GM21529 (cell line): ENCODE measurements around the gene DNAJC7.
"Not testable (repeated sequence)": the region's sequence is repeated elsewhere in the genome, so short reads cannot be mapped to it uniquely, and the experiment has no call there.

Experiments used
- ATAC-seq: cut with Tn5 transposase; IDR thresholded peaks from one replicate; pipeline ENCODE4 v1.9.1; 2021; ENCODE audit not compliant: unreplicated experiment

Gene DNAJC7

DNA sequence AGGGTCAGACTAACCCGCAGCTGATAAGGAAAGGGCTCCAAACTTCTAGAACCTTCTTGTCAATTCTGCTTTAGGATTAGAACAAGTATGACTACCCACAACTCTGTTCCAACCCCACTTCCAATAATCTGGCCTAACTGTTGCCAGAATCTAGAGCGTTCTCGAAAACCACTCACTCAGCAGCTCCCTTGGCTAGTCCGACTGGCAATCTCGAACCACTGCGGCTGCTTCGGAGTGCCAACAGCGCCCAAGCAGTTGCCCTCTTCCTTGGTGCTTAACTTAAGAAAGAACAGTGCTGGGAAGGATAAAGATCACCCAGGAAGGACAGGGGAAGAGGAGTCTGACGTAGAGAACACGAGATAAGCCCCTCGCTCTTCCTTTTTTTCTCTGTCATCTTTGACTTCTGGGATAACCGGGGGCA, 818 bp downstream of the DNAJC7 start:
- no peak for ATAC-seq

DNA sequence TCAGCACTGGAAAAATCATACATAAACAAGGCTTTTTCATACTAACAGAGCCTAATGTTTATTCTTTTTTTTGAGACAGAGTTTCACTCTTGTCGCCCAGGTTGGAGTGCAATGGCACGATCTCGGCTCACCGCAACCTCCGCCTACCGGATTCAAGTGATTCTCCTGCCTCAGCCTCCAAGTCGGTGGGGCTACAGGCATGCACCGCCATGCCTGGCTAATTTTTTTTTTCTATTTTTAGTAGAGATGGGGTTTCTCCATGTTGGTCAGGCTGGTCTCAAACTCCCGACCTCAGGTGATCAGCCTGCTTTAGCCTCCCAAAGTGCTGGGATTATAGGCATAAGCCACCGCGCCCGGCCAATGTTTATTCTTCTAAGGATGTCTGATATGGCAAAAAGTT, 3.5 kb downstream of the DNAJC7 start:
- not testable (repeated sequence) for ATAC-seq

DNA sequence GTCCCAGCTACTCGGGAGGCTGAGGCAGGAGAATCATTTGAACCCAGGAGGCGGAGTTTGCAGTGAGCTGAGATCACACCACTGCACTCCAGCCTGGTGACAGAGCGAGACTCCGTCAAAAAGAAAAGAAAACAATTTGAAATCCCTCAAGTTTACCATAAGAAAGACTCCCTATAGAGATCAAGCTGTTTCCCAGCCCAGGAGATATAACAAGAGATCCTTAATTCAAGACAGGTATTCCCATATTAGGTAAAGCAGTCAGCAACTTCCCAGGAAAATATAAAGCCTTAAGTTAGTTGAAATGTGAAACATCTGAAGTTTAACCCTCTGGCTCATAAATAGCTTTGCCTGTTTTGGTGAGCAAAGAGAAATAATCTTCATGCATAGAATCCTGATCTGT, 4.9 kb downstream of the DNAJC7 start:
- not testable (repeated sequence) for ATAC-seq

DNA sequence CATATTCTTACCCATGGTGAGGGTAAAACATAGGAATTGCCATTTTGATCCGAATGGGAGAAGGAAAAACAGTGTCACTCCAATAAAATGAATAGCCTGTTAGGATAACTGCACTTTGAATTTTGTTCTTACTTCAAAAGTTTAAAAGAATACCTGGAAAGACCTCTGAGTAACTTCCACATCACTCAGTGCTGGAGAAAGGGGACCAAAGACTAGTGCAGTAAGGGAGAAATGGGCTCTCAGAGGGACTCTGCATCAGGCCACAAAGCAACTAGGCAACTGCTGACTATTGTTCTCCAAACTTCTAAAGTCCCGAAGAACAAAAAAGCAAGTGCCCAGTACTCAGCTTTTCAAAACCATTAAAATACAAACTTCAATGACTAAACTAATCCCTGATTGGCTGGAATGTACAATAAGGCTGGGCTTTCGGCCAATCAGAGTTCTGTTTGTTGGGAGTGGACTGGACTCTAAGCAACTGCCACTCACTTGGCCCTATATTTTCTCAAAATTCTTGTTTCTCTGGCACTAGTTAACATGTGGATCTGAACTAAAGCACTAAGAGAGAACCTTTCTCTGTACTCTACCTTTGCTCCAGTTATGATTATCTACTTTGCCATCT, 6.2 kb downstream of the DNAJC7 start:
- ATAC-seq = no peak

DNA sequence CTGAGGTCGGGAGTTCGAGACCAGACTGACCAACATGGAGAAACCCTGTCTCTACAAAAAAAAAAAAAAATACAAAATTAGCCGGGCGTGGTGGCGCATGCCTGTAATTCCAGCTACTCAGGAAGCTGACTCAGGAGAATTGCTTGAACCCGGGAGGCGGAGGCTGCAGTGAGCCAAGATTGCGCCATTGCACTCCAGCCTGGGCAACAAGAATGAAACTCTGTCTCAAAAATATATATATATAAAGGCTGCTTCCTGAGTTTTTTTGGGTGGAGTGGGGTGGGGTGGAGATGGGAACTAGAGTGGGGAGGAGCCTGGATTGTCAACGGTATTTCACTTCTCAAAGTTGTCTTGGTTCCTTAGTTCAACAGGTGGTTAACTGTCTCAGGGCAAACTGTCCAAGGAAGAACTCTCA, 7.0 kb downstream of the DNAJC7 start:
- ATAC-seq = not testable (repeated sequence)

DNA sequence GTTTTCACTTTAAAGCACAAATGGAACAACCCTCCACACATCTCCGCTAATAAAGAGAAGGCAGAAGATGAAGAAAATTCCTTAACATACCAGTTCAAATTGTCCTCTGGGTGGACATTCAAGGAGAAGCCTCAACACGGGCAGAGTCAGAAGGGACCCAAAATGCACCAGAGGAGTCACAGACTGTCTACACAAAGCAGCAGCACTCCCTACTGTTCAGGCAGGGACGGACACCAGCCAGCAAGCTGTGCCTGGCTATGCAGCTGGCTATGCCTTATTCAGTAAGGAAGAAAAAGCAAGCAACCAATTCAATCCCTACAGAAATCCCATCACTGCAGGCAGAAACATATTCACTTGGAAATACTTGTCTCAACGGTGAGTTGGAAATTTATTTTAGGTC, 8.1 kb downstream of the DNAJC7 start:
- ATAC-seq = no peak

DNA sequence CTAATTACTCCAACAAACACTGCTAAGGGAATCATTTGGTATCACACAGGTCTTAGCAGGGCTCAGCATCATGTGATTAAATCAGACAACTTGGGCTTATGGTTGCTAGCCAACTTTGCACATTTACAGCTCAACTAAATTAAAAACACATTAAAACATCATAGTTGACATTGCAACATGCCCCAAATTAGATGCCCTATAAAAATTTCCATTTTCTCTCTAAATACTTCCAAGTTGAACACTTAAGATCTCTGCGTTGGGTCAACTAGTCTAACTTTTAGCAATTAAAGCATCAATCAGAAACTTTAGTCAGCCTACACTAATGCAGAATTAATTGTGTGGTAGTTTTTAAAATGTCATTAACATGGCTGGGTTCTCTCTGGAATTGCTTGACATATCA, 12.1 kb downstream of the DNAJC7 start:
- no peak for ATAC-seq

DNA sequence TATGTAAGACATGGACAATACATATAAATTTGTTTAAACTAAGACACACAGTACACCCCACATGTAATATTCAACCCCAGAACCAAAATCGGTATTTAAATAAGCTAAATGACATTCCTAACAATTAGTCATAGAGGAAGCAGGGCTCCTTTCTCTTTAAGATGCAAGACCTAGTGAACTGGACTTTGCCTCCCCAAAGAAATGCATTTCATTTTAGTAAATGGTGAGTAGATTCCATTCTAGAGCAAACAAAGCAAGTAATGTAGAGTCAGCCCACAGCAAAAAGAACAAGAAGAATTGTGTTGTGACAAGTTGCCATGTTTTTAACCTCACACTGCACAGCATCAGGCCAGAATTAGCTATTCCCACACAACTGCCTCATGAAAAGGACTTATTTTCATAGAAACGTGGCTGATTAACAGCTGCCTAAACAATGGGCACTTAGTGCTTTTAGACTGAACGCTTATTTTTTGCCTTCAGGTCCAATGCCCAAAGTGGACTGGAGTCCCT, 14.4 kb downstream of the DNAJC7 start:
- no peak for ATAC-seq

DNA sequence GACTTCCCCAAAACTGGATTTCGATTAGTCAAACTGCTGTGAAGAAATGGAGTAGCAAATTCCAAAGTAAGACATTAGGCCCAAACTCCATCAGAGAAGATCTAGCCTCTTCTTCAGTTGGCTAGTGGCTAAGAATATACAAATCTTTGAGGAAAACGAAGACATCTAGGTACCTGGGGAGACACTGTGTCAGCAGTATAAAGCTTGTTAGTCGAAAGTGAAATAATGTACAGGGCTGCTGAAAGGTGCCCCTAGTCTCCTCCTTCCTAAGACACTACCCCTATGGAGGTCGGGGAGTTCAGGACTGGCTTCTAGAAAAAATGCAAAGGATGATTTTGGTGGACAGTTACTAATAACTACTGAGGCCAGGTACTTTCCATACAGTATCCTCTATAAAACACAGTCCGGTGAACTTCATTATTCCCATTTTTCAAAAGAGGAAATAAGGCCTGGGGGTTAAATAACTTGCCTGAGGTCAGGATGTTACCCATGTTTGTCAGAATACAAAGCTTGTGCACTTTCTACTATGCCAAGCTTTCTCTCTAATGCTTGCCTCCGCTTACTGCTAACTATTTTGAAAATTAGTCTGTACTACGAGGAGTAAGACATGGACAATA, 15.0 kb downstream of the DNAJC7 start:
- no peak for ATAC-seq

DNA sequence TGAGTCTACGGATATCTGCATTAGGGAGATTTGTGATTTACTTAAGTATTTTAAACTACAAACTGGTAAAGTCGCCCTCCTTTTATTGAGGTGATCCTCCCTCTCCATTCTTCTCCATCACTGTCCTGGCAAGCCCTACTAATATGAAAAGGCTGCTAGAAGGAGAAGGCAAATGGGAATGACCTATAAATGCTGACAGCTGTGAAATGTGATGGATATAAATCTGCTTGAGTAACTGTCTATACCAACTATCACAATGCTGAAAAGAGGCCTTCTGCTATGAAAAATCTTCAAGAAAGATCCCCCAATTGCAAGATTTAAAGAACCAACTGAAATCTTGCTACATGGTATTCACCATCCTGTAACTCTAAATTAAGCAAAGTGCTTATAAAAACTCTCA, 15.5 kb downstream of the DNAJC7 start:
- no peak for ATAC-seq

DNA sequence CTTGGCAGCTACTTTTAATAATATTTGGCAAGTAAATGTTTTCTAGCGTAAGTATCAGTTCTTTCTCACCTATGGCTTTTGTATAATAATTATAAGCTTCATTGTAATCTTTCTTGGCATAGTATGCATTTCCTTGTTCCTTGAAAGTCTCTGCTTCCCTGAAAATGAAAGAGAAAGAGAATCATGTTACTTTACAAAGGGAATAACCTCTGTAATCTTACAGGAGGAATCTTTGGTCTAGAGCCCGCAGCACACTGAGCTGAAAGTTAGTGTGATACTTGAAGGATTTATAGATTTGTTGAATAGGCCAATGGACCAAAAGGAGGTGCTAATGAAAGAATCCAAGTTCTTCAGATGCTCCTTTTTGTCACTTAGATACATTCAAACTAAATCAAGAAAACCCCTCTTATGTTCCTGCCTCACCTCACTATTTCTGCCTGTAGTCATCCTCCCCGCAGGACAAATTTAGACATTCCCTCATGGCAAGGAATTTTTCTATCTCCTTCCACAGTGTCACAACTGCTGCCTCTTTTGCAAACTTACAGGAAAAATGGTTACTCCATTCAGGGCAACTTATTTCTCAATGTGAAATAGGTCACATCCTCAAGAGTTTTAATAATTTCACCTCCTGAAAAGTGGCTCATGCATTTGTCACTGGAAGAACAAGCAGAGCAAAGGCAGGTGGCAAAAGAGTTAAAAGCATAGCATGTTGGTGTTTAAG, 16.7 kb downstream of the DNAJC7 start:
- no peak for ATAC-seq

DNA sequence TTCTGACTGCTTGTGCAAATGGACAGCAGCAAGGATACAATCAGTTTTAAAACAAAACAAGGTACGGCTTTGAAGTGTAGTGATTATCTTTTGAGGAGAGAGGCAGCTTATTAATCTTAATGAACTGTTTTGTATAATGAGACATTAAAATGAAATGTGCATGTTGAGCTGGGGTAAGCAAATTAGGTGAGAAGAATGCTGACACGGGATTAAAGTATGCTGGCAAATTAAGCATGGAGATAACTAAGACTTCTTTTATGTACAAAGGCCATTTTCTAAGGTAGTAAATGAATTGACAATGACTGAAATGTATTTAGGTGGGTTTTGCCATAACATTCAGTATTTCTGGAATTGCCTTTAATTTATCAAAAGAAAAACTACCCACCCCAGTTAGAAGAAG, 18.7 kb downstream of the DNAJC7 start:
- ATAC-seq = no peak

DNA sequence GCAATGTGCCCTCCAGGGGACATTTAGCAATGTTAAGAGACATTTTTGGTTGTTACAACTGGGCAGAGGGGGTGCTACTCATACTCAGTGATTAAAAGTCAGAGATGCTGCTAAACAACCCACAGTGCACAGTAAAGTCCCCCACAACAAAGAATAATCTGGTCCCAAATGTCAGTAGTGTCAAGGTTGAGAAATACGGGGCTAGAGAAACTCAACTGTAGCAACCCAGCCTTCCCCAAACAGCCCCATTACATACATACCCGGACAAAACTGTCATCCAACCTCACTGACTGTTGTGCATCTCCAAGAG, 20.4 kb downstream of the DNAJC7 start:
- ATAC-seq = no peak

DNA sequence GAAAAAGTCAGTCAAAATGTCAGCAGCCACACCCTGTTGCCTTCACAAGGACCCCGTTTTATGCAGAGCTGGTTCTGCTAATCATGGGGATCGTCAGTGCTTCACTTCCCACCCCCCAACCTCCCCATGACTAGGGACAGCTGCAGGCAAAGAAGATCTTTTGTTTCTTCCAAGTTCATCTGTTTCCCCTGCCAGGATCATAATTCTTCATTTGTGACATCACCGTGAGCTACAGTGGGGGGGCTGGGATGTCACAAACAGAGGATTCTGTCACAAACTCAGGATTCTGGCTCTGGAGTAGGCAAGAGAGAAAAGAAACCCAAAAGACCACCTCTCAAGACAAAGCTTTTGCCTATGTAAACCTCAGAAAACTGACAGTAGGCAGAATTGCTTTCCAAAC, 24.7 kb downstream of the DNAJC7 start:
- no peak for ATAC-seq

DNA sequence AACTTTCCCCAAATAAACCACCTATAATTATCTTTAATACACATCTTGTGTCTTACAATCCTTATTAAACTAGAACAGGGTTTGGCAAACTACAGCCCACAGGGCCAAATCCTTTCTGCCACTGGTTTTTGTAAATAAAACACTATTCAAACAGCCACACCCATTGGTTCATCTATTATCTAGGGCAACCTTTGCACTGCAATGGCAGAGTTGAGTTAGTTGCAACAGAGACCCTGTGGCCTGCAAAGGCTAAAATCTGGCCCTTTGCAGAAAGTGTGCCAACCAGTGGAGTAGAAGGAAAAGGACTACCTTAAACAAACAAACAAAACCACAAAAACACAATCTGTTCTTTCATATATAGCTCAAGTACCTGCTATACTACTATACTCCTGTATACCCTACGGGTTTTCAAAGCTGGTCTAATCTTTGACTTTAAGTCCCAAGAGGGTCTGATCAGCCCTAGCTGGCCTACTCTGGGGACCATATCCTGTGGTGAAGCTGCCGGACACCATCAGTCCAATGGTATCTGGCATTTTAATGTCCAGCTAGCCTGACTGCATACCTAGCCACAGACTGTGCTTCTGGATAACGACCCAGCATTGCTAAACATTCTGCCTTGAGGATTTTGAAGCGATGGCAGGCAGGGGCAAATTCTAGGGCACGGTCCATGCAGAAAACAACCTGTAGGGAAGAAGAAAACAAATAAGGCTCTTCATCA, 27.4 kb downstream of the DNAJC7 start:
- ATAC-seq = no peak

DNA sequence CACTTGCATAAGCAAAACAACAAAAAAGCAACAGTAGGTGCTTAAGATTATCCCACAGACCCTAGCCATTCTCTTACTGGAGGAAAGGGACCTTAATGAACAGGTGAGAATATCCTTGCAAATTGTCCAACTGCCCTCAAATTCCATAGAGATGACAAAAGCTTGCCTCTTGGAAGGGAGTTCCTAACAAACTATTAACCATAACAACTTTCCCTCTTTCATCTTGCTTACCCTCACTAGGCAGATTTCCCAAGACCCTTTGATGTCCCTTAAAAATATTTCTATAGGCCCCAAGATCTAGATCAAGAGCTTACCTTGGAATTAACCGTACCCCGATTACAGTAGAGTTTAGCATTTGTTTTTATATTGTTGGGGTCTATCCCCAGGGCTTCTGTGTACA, 28.8 kb downstream of the DNAJC7 start:
- ATAC-seq = no peak

DNA sequence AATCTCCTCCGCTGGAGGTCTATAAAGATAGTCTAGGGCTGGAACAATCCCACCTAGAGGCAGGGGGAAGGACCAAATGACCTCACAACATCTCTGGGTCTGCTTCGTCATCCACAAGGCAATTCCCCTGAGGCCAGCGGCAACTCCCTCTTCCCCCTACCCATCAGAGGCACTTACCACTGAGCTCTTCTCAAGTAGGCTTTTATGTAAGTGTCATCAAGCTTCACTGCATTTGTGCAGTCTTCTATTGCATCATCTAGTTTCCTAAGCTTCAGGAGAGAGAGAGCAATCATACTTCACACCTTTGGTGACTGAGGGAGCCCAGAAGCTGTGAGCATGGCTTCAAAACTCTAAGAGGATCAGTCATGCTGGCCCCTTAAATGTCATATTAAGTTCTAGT, 29.6 kb downstream of the DNAJC7 start:
- ATAC-seq = no peak

DNA sequence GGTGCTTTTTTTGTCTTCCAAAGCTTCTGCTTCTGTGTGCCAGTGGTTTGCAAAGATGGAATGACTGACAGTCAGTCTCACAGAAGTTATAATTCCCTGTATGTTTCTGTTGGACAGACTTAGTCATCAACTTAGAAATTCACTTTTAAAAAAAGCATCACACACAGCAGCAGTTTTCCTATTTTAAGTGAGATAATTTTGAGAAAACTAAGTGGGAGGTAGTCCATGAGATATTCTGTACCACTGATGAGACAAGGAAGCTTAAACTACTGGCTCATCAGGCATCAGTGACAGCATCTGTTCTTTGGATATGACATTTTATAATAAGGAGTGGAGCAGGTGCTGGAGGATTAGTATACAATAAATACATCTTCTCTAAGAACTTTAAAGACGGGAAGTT, 30.6 kb downstream of the DNAJC7 start:
- ATAC-seq = no peak

DNA sequence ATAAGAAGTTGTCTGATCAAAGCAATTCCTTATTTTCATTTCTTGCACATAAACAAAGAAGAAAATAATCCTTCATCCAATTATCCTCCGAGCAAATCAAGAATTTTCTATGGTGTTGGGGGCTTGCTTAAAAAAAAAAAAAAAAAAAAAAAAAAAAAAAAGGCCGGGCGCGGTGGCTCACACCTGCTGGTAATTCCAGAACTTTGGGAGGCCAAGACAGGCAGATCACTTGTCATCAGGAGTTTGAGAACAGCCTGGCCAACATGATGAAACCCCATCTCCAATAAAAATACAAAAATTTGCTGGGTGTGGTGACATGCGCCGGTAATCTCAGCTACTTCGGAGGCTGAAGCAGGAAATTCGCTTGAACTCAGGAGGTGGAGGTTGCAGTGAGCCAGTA, 31.3 kb downstream of the DNAJC7 start:
- ATAC-seq = no peak

DNA sequence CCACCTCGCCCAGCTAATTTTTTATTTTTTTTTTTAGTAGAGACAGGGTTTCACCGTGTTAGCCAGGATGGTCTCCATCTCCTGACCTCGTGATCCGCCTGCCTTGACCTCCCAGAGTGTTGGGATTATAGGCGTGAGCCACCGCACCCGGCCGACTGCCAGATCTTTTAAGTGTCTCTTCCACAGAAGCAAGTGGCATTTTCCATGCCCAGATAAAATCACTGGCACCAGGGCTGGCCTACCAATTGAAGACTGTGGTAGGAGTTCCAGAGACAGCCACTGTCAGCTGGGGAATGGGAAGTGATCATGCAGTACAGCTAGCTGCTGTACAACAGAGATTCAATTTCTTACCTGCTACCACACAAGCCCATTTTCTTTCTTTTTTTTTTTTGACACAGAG, 32.8 kb downstream of the DNAJC7 start:
- ATAC-seq = no peak

DNA sequence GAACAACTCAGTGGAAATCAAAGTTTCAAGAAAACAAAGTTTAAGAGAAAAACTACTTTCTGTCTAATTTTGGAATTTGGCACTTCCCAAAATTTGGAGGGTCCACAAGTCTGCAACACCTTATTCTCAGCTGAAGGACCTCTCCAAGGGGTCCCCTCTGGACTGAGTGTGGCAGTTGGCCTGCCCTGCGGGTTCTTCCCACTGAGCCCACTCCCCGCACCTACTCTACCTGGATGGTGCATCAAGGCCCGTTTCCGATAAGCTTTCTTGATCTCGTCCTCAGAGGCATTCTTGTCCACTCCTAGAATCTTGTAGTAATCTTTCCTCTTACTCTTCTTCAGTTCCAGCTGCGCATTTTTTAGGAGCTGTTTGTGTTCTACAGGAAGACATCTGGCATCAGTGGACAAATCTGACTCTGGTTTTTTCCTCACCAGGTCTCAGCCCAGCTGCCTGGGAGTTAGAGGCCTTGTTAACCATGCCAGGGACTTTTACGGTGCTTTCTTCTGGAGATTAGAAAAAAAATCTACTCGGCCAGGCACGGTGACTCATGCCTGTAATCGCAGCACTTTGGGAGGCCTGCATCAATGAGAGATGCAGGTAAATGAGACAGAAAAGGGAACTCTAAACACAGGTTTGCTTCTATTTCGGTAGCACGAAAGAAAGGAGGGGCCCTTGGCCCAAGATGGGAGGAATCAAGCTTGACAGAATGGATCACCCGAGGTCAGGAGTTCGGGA, 35.0 kb downstream of the DNAJC7 start:
- no peak for ATAC-seq
